Adipose tissue (tissue), 3 donors: ENCODE data around the gene JMJD8. TPM values are rescaled to one million over a fixed set of nuclear protein-coding genes. Genes with fewer than 3 reads are reported as not detected.
"Not testable (repeated sequence)": the region's sequence is repeated elsewhere in the genome, so short reads cannot be mapped to it uniquely, and the experiment has no call there.

ENCODE experiments used
- H3K27ac ChIP-seq: one replicate; pipeline ENCODE4 v1.5.1; 2013; ENCODE audit warnings: low read depth, low read length
- WGBS, 3 donors: extraction: QIAGEN DNeasy Blood & Tissue Kit; methylation state at CpG; one replicate each; pipeline ENCODE4 v1.1.7; 2013; 5-methylcytosine and 5-hydroxymethylcytosine counted together
- polyA plus RNA-seq, 3 donors: library from polyadenylated mRNA; stranded (reverse); fragments of 200-250 nt; gene quantifications; one replicate each; pipeline ENCODE4 v1.2.3, GENCODE V29; 2013
- donor health status: healthy with polysubstance abuse.
- donor health status: Bipolar disorder and iron deficiency.
- donor health status: healthy.

JMJD8 gene
- polyA plus RNA-seq, 3 donors, result 36.8 to 77.7 (median 44.9) TPM

DNA sequence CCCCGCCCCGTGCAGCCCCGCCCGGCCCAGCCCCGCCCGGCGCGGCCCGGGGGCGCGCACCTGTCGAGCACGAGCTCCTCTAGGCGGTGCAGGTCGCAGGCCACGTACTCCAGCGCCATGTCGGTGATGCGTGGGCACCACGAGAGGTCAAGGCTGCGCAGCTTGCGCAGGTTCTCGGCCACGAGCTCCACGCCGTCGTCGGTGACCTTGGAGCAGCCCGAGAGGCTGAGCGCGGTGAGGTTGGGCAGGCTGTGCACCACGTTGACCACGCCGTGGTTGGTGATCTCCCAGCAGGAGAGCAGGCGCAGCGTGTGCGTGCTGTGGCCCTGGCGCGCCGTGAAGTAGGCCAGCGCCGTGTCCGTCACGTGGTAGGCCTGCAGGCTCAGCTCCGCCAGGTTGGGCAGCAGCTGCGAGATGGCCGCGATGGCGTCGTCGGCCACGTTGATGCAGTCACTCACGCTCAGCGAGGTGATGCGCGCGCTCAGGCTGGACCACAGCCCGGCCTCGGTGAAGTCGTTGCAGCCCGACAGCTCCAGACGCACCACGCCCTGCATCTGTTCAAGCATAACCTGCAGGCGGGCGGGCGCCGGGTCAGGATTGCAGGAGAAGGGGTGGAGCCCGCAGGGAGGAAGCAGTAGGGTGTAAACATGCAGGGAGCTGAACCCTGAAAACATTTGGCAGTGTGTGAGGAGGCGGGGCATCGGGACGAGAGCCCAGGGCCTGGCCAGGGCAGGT, 11.4 kb upstream of the JMJD8 start:
- H3K27ac ChIP-seq, result no peak overlapping the region
- WGBS, 3 donors, result 2 to 4% (median 3%) methylated on average over 68 to 71 of the region's 71 CpGs

- WGBS, 3 donors, result 2 to 3% (median 3%) methylated on average over 23 to 37 of the region's 37 CpGs
- no peak overlapping the region for H3K27ac ChIP-seq
Observed at GRCh38 chr16:694863-695354, 10.8 kb upstream of the JMJD8 start.

DNA sequence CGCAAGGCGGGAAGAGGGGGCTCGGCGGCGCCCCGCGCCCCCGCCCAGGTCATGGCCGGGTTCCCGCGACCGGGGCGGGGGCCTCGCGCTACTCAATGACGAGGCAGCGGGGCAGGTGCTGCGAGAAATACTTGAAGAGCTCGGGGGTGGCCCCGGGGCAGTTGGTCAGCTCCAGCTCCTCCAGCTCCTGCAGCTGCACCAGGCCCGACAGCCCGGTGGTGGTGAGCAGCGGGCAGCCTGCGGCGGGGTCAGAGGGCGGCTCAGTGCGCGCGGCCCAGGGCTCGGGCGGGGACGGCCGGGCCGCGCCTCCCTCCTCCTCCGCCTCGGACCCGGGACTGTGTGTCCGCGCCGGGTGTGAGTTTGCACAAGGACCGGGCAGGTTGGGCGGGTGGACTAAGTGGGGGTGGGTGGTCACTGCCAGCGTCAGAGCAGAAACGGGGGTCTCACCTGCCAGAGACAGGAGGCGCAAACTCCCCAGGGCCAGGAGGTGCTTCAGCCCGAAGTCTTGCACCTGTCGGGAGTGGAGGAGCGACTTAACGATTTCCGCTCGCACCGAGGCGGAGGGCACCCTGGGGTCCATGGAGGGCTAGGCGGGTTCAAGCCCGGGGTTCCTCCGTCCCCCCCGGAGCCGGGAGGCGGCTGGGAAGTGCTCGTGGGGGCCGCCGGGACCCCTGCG, 10.2 kb upstream of the JMJD8 start:
- 2 to 5% (median 3%) methylated on average over 51 to 64 of the region's 64 CpGs for WGBS, 3 donors
- H3K27ac ChIP-seq, result no peak overlapping the region

- WGBS, 3 donors, result 5 to 7% (median 7%) methylated on average over 16 to 36 of the region's 37 CpGs
- no peak overlapping the region for H3K27ac ChIP-seq
Observed at GRCh38 chr16:693766-694165, 9.6 kb upstream of the JMJD8 start.

GRCh38 chr16:693364-693763, 9.2 kb upstream of the JMJD8 start:
- 34 to 39% (median 36%) methylated on average over 19 to 22 of the region's 22 CpGs for WGBS, 3 donors
- no peak overlapping the region for H3K27ac ChIP-seq

DNA sequence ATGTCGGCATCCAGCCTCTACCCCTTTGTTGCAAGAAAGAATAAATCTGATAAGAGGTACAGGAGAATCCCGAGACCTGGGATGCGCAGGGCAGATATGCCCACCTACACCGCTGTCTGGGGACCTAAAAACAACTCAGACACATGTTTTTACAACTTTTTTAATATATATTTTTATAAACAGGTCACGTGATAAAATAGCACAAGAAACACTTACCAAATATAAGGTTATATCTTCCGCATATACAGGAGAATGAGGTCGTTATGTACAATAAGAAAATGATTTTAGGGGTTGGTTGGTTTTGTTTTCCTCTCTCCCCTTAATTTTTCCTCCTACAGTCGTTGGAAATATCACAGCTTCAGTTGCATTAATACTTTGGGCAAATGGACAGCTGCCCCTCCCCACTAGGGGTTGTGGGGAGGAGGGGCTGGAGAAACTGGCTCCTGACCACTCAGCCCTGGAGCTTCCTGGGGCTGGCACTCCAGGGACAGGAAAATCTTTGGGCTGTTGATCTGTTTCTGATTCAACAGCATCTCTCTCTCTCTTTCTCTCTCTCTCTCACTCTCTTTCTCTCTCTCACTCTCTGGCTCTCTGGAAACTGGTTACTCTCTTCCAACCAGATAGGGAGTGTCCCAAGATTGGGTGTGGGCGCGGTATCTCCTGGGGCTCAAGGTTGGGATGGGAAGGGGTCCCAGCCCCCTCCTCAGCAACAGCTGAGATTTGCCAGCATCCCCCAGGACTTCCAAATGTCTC, 8.4 kb upstream of the JMJD8 start:
- 60 to 77% (median 71%) methylated on average over 10 of the region's 10 CpGs for WGBS, 3 donors
- H3K27ac ChIP-seq, result no peak overlapping the region

GRCh38 chr16:691242-691641, 7.1 kb upstream of the JMJD8 start:
- H3K27ac ChIP-seq, result not testable (repeated sequence)
- WGBS, 3 donors, result 78 to 88% (median 87%) methylated on average over 16 of the region's 16 CpGs

- 74 to 84% (median 80%) methylated on average over 26 of the region's 26 CpGs for WGBS, 3 donors
- H3K27ac ChIP-seq, result no peak overlapping the region
Observed at GRCh38 chr16:689175-689897, 5.2 kb upstream of the JMJD8 start.

GRCh38 chr16:687499-687898, 3.4 kb upstream of the JMJD8 start:
- WGBS, 3 donors, result 91 to 96% (median 91%) methylated on average over 19 of the region's 19 CpGs
- H3K27ac ChIP-seq, result no peak overlapping the region

DNA sequence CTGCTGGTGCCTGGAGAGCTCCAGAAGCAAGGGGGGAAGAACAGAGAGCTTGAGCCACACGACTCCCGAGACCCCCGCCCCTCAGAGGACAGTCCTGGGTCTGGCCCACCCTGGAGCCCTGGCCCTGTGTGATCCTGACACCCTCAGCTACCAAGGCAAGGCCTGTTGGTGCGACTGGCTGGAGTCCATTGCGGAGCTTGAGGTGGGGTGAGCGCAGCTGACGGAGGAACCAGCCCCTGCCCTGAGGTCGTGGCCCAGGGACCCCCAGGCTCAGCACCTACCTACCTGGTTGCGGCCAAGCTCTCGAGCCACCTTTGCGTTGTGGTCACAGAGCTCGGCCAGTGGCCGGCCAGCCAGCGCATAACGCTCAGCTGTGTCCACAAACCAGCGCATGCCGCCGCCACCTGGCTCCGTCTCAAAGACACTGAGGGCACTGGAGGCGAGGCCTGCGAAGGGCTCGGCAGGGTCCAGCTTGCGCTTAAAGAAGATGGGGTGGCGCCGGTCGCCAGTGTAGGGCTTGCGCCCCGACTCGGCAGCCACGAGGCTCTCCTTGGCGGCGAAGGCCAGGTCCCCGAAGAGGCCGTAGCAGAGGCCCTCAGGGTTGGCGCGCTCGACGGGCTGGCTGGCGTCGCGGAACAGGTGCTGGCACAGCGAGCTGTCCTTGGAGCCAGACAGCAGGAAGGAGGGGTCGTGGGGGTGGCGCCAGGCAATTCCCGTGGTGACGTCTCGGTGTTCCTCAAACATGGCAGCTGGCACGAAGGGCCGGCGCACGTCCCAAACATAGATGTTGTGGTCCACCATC, 2.5 kb upstream of the JMJD8 start:
- 91 to 96% (median 94%) methylated on average over 51 of the region's 51 CpGs for WGBS, 3 donors
- H3K27ac ChIP-seq, result no peak overlapping the region

DNA sequence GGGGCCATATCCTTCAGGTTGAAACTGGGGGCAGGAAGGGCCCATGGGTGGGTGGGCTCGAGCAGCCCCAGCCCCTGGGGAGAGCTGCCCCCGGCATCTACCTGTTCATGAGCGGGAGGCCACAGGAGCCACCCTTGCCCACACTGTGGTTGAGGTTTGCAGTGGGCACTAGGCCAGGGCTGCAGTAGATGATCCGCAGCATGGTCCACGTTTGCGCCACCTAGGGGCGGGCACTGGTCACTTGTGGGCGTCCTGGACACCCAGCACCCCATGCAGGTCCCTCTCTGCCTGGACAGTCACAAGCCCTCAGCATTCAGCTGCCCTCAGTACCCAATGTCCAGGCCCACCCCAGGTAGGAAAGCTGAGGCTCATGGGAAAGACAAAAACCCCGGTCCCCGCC, 1.8 kb upstream of the JMJD8 start:
- WGBS, 3 donors, result 56 to 74% (median 61%) methylated on average over 10 of the region's 10 CpGs
- no peak overlapping the region for H3K27ac ChIP-seq

GRCh38 chr16:684961-685696, 995 bp upstream of the JMJD8 start:
- 90 to 94% (median 92%) methylated on average over 61 of the region's 61 CpGs for WGBS, 3 donors
- no peak overlapping the region for H3K27ac ChIP-seq

- H3K27ac ChIP-seq, result no peak overlapping the region
- WGBS, 3 donors, result 17 to 22% (median 18%) methylated on average over 35 to 57 of the region's 57 CpGs
Observed at GRCh38 chr16:683396-684070, 601 bp downstream of the JMJD8 start.

GRCh38 chr16:682493-683395, 1.4 kb downstream of the JMJD8 start:
- WGBS, 3 donors, result 63 to 86% (median 80%) methylated on average over 36 of the region's 36 CpGs
- no peak overlapping the region for H3K27ac ChIP-seq

DNA sequence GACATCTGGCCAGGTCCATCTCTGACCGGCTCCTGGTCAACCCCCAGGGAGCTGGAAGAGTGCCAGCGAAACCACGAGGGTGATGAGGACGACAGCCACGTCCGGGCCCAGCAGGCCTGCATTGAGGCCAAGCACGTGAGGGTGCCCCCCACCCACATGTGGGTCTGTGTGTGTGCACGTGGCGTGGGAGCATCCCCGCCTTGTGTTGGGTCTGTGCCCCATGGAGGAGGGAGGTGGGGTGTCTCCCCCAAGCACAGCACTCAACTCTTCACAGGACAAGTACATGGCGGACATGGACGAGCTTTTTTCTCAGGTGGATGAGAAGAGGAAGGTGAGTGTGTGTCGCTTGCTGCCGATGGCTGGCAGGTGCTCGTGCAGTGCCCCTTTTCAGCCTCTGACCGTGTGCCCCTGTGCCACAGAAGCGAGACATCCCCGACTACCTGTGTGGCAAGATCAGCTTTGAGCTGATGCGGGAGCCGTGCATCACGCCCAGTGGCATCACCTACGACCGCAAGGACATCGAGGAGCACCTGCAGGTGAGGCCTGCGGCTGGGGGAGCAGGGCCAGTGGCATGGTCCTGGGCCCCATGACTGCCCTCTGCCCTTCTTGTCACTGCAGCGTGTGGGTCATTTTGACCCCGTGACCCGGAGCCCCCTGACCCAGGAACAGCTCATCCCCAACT, 2.2 kb downstream of the JMJD8 start:
- H3K27ac ChIP-seq, result no peak overlapping the region
- WGBS, 3 donors, result 71 to 79% (median 72%) methylated on average over 28 of the region's 28 CpGs
